Mesenchymal stem cell (in vitro differentiated cells and primary cell): ENCODE measurements around the gene RXFP1.

Experiments used
- DNase-seq: peaks from one replicate; pipeline ENCODE4 v3.0.0-alpha.2; 2013
- H2AFZ ChIP-seq: one replicate; pipeline ENCODE4 v1.6.1; 2013; ENCODE audit warnings: low read depth, mild to moderate bottlenecking, control low read depth, inconsistent platforms, low read length, moderate library complexity
- H2AK5ac ChIP-seq: 2 replicates; pipeline ENCODE4 v1.6.1; 2013; ENCODE audit warnings: low read length, moderate library complexity, mild to moderate bottlenecking, inconsistent platforms; ENCODE audit not compliant: severe bottlenecking
- H2BK120ac ChIP-seq: one replicate; pipeline ENCODE4 v1.6.1; 2013; ENCODE audit warnings: low read depth, mild to moderate bottlenecking, inconsistent platforms, low read length, moderate library complexity
- H2BK12ac ChIP-seq, 2 experiments: one replicate each; pipeline ENCODE4 v1.6.1; 2013; ENCODE audit warnings: inconsistent platforms in 2 of 2, low read length in 2 of 2, mild to moderate bottlenecking in 2 of 2, moderate library complexity in 2 of 2, control low read depth in 1 of 2
- H2BK15ac ChIP-seq: one replicate; pipeline ENCODE4 v1.6.1; 2013; ENCODE audit warnings: mild to moderate bottlenecking, low read depth, inconsistent platforms; ENCODE audit not compliant: poor library complexity, severe bottlenecking
- H2BK5ac ChIP-seq: 2 replicates; pipeline ENCODE4 v1.6.1; 2013; ENCODE audit warnings: low read depth, mild to moderate bottlenecking, low read length, control low read depth, inconsistent platforms; ENCODE audit not compliant: poor library complexity, severe bottlenecking
- H3K14ac ChIP-seq, 2 experiments: one replicate each; pipeline ENCODE4 v1.6.1; 2013; ENCODE audit warnings: inconsistent platforms in 2 of 2, low read length in 2 of 2, control low read depth in 1 of 2, mild to moderate bottlenecking in 1 of 2, moderate library complexity in 1 of 2
- H3K18ac ChIP-seq, 2 experiments: one replicate each; pipeline ENCODE4 v1.6.1; 2013; ENCODE audit warnings: inconsistent platforms in 2 of 2, low read length in 2 of 2, control low read depth in 1 of 2, low read depth in 1 of 2, mild to moderate bottlenecking in 1 of 2
- H3K23ac ChIP-seq, 2 experiments: one replicate each; pipeline ENCODE4 v1.6.1; 2013; ENCODE audit warnings: inconsistent platforms in 2 of 2, low read length in 2 of 2, mild to moderate bottlenecking in 2 of 2, moderate library complexity in 2 of 2, control low read depth in 1 of 2
- H3K27ac ChIP-seq: 2 replicates; pipeline ENCODE4 v1.5.1; 2013; ENCODE audit warnings: mild to moderate bottlenecking, moderate library complexity, low read length, control low read depth, inconsistent platforms; ENCODE audit not compliant: poor library complexity, severe bottlenecking
- H3K27me3 ChIP-seq, 2 experiments: 2 replicates each; pipeline versions ENCODE4 v1.6.1 to v1.7.0; 2013; ENCODE audit warnings: low read length in 2 of 2, mild to moderate bottlenecking in 2 of 2, moderate library complexity in 2 of 2, control low read depth in 1 of 2, inconsistent platforms in 1 of 2; ENCODE audit not compliant: control insufficient read depth in 1 of 2, insufficient read depth in 1 of 2
- H3K36me3 ChIP-seq, 2 experiments: 2 replicates each; pipeline versions ENCODE4 v1.6.1 to v1.7.0; 2013; ENCODE audit warnings: low read length in 2 of 2, control low read depth in 1 of 2, inconsistent platforms in 1 of 2, low read depth in 1 of 2, mild to moderate bottlenecking in 1 of 2; ENCODE audit not compliant: insufficient read depth in 2 of 2, control insufficient read depth in 1 of 2
- H3K4ac ChIP-seq, 2 experiments: one replicate each; pipeline ENCODE4 v1.6.1; 2013; ENCODE audit warnings: inconsistent platforms in 2 of 2, low read length in 2 of 2, mild to moderate bottlenecking in 2 of 2, moderate library complexity in 2 of 2, control low read depth in 1 of 2, low read depth in 1 of 2
- H3K4me1 ChIP-seq: 2 replicates; pipeline ENCODE4 v1.6.1; 2013; ENCODE audit warnings: low read depth, low read length, control low read depth; ENCODE audit not compliant: control insufficient read depth, insufficient read depth
- H3K4me2 ChIP-seq: 2 replicates; pipeline ENCODE4 v1.6.1; 2013; ENCODE audit warnings: low read length, mild to moderate bottlenecking, inconsistent platforms; ENCODE audit not compliant: poor library complexity, severe bottlenecking
- H3K4me3 ChIP-seq, 2 experiments: 2 replicates each; pipeline versions ENCODE4 v1.5.1 to v1.7.0; 2013; ENCODE audit warnings: low read length in 2 of 2, mild to moderate bottlenecking in 2 of 2, control low read depth in 1 of 2, low read depth in 1 of 2; ENCODE audit not compliant: insufficient read depth in 1 of 2
- H3K79me1 ChIP-seq: replicated peaks from 2 replicates; pipeline ENCODE4 v1.6.1; 2013; ENCODE audit warnings: mild to moderate bottlenecking, control low read depth, low read length, inconsistent platforms; ENCODE audit not compliant: poor library complexity, severe bottlenecking
- H3K9ac ChIP-seq: 2 replicates; pipeline ENCODE4 v1.7.0; 2013; ENCODE audit warnings: mild to moderate bottlenecking, low read length, moderate library complexity
- H3K9me3 ChIP-seq: 2 replicates; pipeline ENCODE4 v1.7.0; 2013; ENCODE audit warnings: mild to moderate bottlenecking, low read length; ENCODE audit not compliant: control insufficient read depth
- H4K8ac ChIP-seq: one replicate; pipeline ENCODE4 v1.6.1; 2013; ENCODE audit warnings: inconsistent platforms, mild to moderate bottlenecking, low read length, moderate library complexity
- H4K91ac ChIP-seq: one replicate; pipeline ENCODE4 v1.6.1; 2013; ENCODE audit warnings: mild to moderate bottlenecking, low read length, inconsistent platforms
- WGBS: methylation state at CpG from one replicate; pipeline ENCODE4 v1.1.7; 2013; ENCODE audit warnings: mixed read lengths; 5-methylcytosine and 5-hydroxymethylcytosine counted together

The RXFP1 gene

GRCh38 chr4:158636619-158637018, 114.9 kb downstream of the RXFP1 start:
- Histone ChIP-seq H2BK120ac (no peak overlapping the region), H3K4me3 (no peak overlapping the region), H3K4me1 (no peaks in the 10 kb centered on the region), H3K23ac (no peak overlapping the region), H3K27me3 (no peaks in the 10 kb centered on the region), H3K27ac (no peak overlapping the region), H3K79me1 (no peaks in the 10 kb centered on the region), H3K9ac (no peak overlapping the region), H4K8ac (no peak overlapping the region), H3K36me3 (no peaks in the 10 kb centered on the region), H3K18ac (no peak overlapping the region), H3K4ac (no peak overlapping the region), H2AK5ac (no peak overlapping the region), H3K4me2 (no peak overlapping the region), H2BK5ac (no peak overlapping the region), H2AFZ (no peak overlapping the region), H2BK12ac (no peak overlapping the region), H2BK15ac (no peak overlapping the region), H3K14ac (no peak overlapping the region), H4K91ac (no peak overlapping the region), H3K9me3 (no peaks in the 10 kb centered on the region)
- WGBS, result no CpG with 5 or more reads among the region's 1 CpG
- DNase-seq, result no peak

GRCh38 chr4:158644356-158644755, 122.7 kb downstream of the RXFP1 start:
- H3K9me3 ChIP-seq, result no peaks in the 10 kb centered on the region
- no peak overlapping the region for H3K14ac ChIP-seq
- no peaks in the 10 kb centered on the region for H3K27me3 ChIP-seq
- no peak overlapping the region for H3K9ac ChIP-seq
- no peak overlapping the region for H4K8ac ChIP-seq
- H4K91ac ChIP-seq, result no peak overlapping the region
- H2BK15ac ChIP-seq, result no peak overlapping the region
- no peaks in the 10 kb centered on the region for H3K4me1 ChIP-seq
- H3K36me3 ChIP-seq, result no peaks in the 10 kb centered on the region
- no peak overlapping the region for H2BK120ac ChIP-seq
- no peak for DNase-seq
- no peak overlapping the region for H3K18ac ChIP-seq
- H3K4me3 ChIP-seq, result no peak overlapping the region
- H2AK5ac ChIP-seq, result no peak overlapping the region
- H3K27ac ChIP-seq, result no peak overlapping the region
- H2BK5ac ChIP-seq, result no peak overlapping the region
- H2AFZ ChIP-seq, result no peak overlapping the region
- no peak overlapping the region for H3K4me2 ChIP-seq
- no peak overlapping the region for H2BK12ac ChIP-seq
- WGBS, result 80% methylated on average over 3 of the region's 5 CpGs
- no peak overlapping the region for H3K23ac ChIP-seq
- no peaks in the 10 kb centered on the region for H3K79me1 ChIP-seq
- no peak overlapping the region for H3K4ac ChIP-seq

- no peak overlapping the region for H3K18ac ChIP-seq
- no peak overlapping the region for H2AK5ac ChIP-seq
- H3K36me3 ChIP-seq, result no peaks in the 10 kb centered on the region
- H2BK120ac ChIP-seq, result no peak overlapping the region
- no peak overlapping the region for H2BK15ac ChIP-seq
- no peak overlapping the region for H2BK12ac ChIP-seq
- H4K8ac ChIP-seq, result no peak overlapping the region
- no peak overlapping the region for H3K9ac ChIP-seq
- no peak overlapping the region for H4K91ac ChIP-seq
- H3K4me3 ChIP-seq, result no peak overlapping the region
- no peaks in the 10 kb centered on the region for H3K27me3 ChIP-seq
- H3K9me3 ChIP-seq, result no peaks in the 10 kb centered on the region
- no peak overlapping the region for H2BK5ac ChIP-seq
- H3K4ac ChIP-seq, result no peak overlapping the region
- H3K14ac ChIP-seq, result no peak overlapping the region
- H3K23ac ChIP-seq, result no peak overlapping the region
- no peak for DNase-seq
- H3K4me1 ChIP-seq, result no peaks in the 10 kb centered on the region
- WGBS, result 90% methylated on average over 2 of the region's 3 CpGs
- no peak overlapping the region for H3K4me2 ChIP-seq
- H3K27ac ChIP-seq, result no peak overlapping the region
- no peaks in the 10 kb centered on the region for H3K79me1 ChIP-seq
- no peak overlapping the region for H2AFZ ChIP-seq
These were observed 123.1 kb downstream of the RXFP1 start for GRCh38 chr4:158644760-158645159.

- H2BK12ac ChIP-seq, result no peak overlapping the region
- H4K8ac ChIP-seq, result no peak overlapping the region
- no peak overlapping the region for H3K4me2 ChIP-seq
- no peak overlapping the region for H2AK5ac ChIP-seq
- H3K23ac ChIP-seq, result no peak overlapping the region
- no peaks in the 10 kb centered on the region for H3K4me1 ChIP-seq
- 90% methylated on average over 2 of the region's 4 CpGs for WGBS
- no peaks in the 10 kb centered on the region for H3K9me3 ChIP-seq
- no peaks in the 10 kb centered on the region for H3K79me1 ChIP-seq
- H3K27me3 ChIP-seq, result no peaks in the 10 kb centered on the region
- H3K14ac ChIP-seq, result no peak overlapping the region
- no peaks in the 10 kb centered on the region for H3K36me3 ChIP-seq
- no peak overlapping the region for H3K4me3 ChIP-seq
- no peak overlapping the region for H3K18ac ChIP-seq
- H2AFZ ChIP-seq, result no peak overlapping the region
- H2BK120ac ChIP-seq, result no peak overlapping the region
- H3K9ac ChIP-seq, result no peak overlapping the region
- H4K91ac ChIP-seq, result no peak overlapping the region
- no peak overlapping the region for H3K4ac ChIP-seq
- H2BK15ac ChIP-seq, result no peak overlapping the region
- no peak overlapping the region for H2BK5ac ChIP-seq
- no peak for DNase-seq
- no peak overlapping the region for H3K27ac ChIP-seq
These were observed 127.5 kb downstream of the RXFP1 start for GRCh38 chr4:158649111-158649680.
